ENCODE data around the gene PCED1B. TPM values are rescaled to one million over a fixed set of nuclear protein-coding genes. Genes with fewer than 3 reads are reported as not detected.

Gene PCED1B
- total and polyA plus RNA-seq, 12 donors = 0.49 to 4.8 (median 0.88) TPM

- no peak overlapping the region for H3K27ac ChIP-seq
- DNase-seq = no peak
- no peaks in the 10 kb centered on the region for H3K27me3 ChIP-seq
- TF ChIP-seq, protein P1, sequence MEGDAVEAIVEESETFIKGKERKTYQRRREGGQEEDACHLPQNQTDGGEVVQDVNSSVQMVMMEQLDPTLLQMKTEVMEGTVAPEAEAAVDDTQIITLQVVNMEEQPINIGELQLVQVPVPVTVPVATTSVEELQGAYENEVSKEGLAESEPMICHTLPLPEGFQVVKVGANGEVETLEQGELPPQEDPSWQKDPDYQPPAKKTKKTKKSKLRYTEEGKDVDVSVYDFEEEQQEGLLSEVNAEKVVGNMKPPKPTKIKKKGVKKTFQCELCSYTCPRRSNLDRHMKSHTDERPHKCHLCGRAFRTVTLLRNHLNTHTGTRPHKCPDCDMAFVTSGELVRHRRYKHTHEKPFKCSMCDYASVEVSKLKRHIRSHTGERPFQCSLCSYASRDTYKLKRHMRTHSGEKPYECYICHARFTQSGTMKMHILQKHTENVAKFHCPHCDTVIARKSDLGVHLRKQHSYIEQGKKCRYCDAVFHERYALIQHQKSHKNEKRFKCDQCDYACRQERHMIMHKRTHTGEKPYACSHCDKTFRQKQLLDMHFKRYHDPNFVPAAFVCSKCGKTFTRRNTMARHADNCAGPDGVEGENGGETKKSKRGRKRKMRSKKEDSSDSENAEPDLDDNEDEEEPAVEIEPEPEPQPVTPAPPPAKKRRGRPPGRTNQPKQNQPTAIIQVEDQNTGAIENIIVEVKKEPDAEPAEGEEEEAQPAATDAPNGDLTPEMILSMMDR (IDR thresholded peaks at IDR 0.05) = no peak
- WGBS, 2 donors = 93 to 94% methylated on average over 1 of the region's 1 CpG
- peaks cover 0 to 21% (median 0%) of the 10 kb centered on the region in 11 donors for H3K9me3 ChIP-seq
- H3K36me3 ChIP-seq = no peaks in the 10 kb centered on the region
- intact Hi-C loops (cut with DNase I) = no loop called here
- ATAC-seq = no peak
- no peak overlapping the region for H3K4me3 ChIP-seq
- H3K4me1 ChIP-seq = peaks cover 0 to 14% (median 9%) of the 10 kb centered on the region in 9 donors
These were observed 79.9 kb downstream of the PCED1B start for GRCh38 chr12:47159348-47159747.

- H3K27me3 ChIP-seq = no peaks in the 10 kb centered on the region
- peaks cover 0 to 21% (median 0%) of the 10 kb centered on the region in 11 donors for H3K9me3 ChIP-seq
- ATAC-seq = no peak
- TF ChIP-seq, protein P1 (IDR thresholded peaks at IDR 0.05) = no peak
- no peak overlapping the region for H3K27ac ChIP-seq
- H3K36me3 ChIP-seq = no peaks in the 10 kb centered on the region
- peaks cover 0 to 10% (median 9%) of the 10 kb centered on the region in 9 donors for H3K4me1 ChIP-seq
- no peak overlapping the region for H3K4me3 ChIP-seq
- no peak for DNase-seq
- 87 to 89% methylated on average over 2 of the region's 2 CpGs for WGBS, 2 donors
- intact Hi-C loops (cut with DNase I) = no loop called here
These were observed 81.2 kb downstream of the PCED1B start for GRCh38 chr12:47160316-47161244.

GRCh38 chr12:47164116-47164515 is 84.7 kb downstream of the PCED1B start:
- ATAC-seq (no peak), DNase-seq (no peak)
- H3K9me3 ChIP-seq = peaks cover 0 to 20% (median 0%) of the 10 kb centered on the region in 11 donors
- TF ChIP-seq, protein P1 (IDR thresholded peaks at IDR 0.05) = no peak
- H3K36me3 ChIP-seq = no peaks in the 10 kb centered on the region
- H3K4me1 ChIP-seq = no peaks in the 10 kb centered on the region
- H3K4me3 ChIP-seq = no peak overlapping the region
- no peaks in the 10 kb centered on the region for H3K27me3 ChIP-seq
- no peak overlapping the region for H3K27ac ChIP-seq
- intact Hi-C loops (cut with DNase I) = no loop called here

- ATAC-seq (no peak), DNase-seq (no peak)
- intact Hi-C loops (cut with DNase I) = no loop called here
- H3K4me1 ChIP-seq = no peaks in the 10 kb centered on the region
- no peaks in the 10 kb centered on the region for H3K27me3 ChIP-seq
- H3K4me3 ChIP-seq = no peak overlapping the region
- H3K9me3 ChIP-seq = peaks cover 0 to 13% (median 0%) of the 10 kb centered on the region in 11 donors
- TF ChIP-seq, protein P1 (IDR thresholded peaks at IDR 0.05) = no peak
- no peak overlapping the region for H3K27ac ChIP-seq
- WGBS, 2 donors = 89 to 92% methylated on average over 2 of the region's 2 CpGs
- H3K36me3 ChIP-seq = no peaks in the 10 kb centered on the region
These were observed 85.5 kb downstream of the PCED1B start for GRCh38 chr12:47164724-47165439.
